Large intestine (tissue), 12 donors: ENCODE data around the gene PRPF4. TPM values are rescaled to one million over a fixed set of nuclear protein-coding genes. Genes with fewer than 3 reads are reported as not detected.
A peak's percentile ranks its signal among the peaks of the same experiment; 100 is the strongest.
"Not testable (repeated sequence)": the region's sequence is repeated elsewhere in the genome, so short reads cannot be mapped to it uniquely, and the experiment has no call there.

ENCODE experiments used
- DNase-seq, 2 donors: peaks; one replicate each; pipeline versions ENCODE4 v3.0.0 to v3.0.0-alpha.2; 2013
- H3K27ac ChIP-seq: one replicate; pipeline ENCODE4 v1.5.1; 2013; ENCODE audit warnings: low read length
- H3K27me3 ChIP-seq: 2 replicates; pipeline ENCODE4 v1.6.1; 2013; ENCODE audit warnings: low read length; ENCODE audit not compliant: control insufficient read depth, insufficient read depth
- H3K36me3 ChIP-seq: 2 replicates; pipeline ENCODE4 v1.6.1; 2013; ENCODE audit warnings: low read length; ENCODE audit not compliant: control insufficient read depth, insufficient read depth
- H3K4me1 ChIP-seq: one replicate; pipeline ENCODE4 v1.6.1; 2013; ENCODE audit warnings: low read length; ENCODE audit not compliant: control insufficient read depth, insufficient read depth
- H3K4me3 ChIP-seq: one replicate; pipeline ENCODE4 v1.5.1; 2013; ENCODE audit warnings: low read length
- H3K9me3 ChIP-seq: one replicate; pipeline ENCODE4 v1.6.1; 2013; ENCODE audit warnings: mild to moderate bottlenecking, low read depth, low read length, moderate library complexity; ENCODE audit not compliant: control insufficient read depth
- WGBS: methylation state at CpG from one replicate; pipeline ENCODE4 v1.1.5; 2013; ENCODE audit warnings: low lambda C conversion rate; ENCODE audit not compliant: insufficient coverage; 5-methylcytosine and 5-hydroxymethylcytosine counted together
- long read RNA-seq, 11 donors: transcript quantifications; one replicate each; lab custom pipeline, GENCODE V29; 2026
- polyA plus RNA-seq: library from polyadenylated mRNA; unstranded; fragments of 120-200 nt; gene quantifications from one replicate; pipeline ENCODE4 v1.2.1, GENCODE V29; 2013

Gene PRPF4
- polyA plus RNA-seq = 22.8 TPM
- long read RNA-seq, donor 1, partial matches to known transcripts = 0 of 2 reads
- long read RNA-seq, donor 1, other reads (novel, unspliced or antisense) = 0 of 2 reads
- long read RNA-seq, donor 2, transcript PRPF4-202 (14 exons, 3,212 nt) = major isoform, 6 of 13 reads
- long read RNA-seq, donor 2, partial matches to known transcripts = 5 of 13 reads
- long read RNA-seq, donor 2, other reads (novel, unspliced or antisense) = 0 of 13 reads
- long read RNA-seq, donor 3 = 0 reads
- long read RNA-seq, donor 4, partial matches to known transcripts = 0 of 2 reads
- long read RNA-seq, donor 4, other reads (novel, unspliced or antisense) = 0 of 2 reads
- long read RNA-seq, donor 5, partial matches to known transcripts = 0 of 2 reads
- long read RNA-seq, donor 5, other reads (novel, unspliced or antisense) = 0 of 2 reads
- long read RNA-seq, donor 6, transcript PRPF4-202 (14 exons, 3,212 nt) = major isoform, 6 of 20 reads
- long read RNA-seq, donor 6, partial matches to known transcripts = 12 of 20 reads
- long read RNA-seq, donor 6, other reads (novel, unspliced or antisense) = 0 of 20 reads
- long read RNA-seq, donor 7, partial matches to known transcripts = 5 of 8 reads
- long read RNA-seq, donor 7, other reads (novel, unspliced or antisense) = 0 of 8 reads
- long read RNA-seq, donor 8, partial matches to known transcripts = 0 of 6 reads
- long read RNA-seq, donor 8, other reads (novel, unspliced or antisense) = 0 of 6 reads
- long read RNA-seq, donor 9, partial matches to known transcripts = 0 of 4 reads
- long read RNA-seq, donor 9, other reads (novel, unspliced or antisense) = 0 of 4 reads
- long read RNA-seq, donor 10, transcript PRPF4-202 (14 exons, 3,212 nt) = major isoform, 8 of 9 reads
- long read RNA-seq, donor 10, partial matches to known transcripts = 0 of 9 reads
- long read RNA-seq, donor 10, other reads (novel, unspliced or antisense) = 0 of 9 reads
- long read RNA-seq, donor 11 = 0 reads

DNA sequence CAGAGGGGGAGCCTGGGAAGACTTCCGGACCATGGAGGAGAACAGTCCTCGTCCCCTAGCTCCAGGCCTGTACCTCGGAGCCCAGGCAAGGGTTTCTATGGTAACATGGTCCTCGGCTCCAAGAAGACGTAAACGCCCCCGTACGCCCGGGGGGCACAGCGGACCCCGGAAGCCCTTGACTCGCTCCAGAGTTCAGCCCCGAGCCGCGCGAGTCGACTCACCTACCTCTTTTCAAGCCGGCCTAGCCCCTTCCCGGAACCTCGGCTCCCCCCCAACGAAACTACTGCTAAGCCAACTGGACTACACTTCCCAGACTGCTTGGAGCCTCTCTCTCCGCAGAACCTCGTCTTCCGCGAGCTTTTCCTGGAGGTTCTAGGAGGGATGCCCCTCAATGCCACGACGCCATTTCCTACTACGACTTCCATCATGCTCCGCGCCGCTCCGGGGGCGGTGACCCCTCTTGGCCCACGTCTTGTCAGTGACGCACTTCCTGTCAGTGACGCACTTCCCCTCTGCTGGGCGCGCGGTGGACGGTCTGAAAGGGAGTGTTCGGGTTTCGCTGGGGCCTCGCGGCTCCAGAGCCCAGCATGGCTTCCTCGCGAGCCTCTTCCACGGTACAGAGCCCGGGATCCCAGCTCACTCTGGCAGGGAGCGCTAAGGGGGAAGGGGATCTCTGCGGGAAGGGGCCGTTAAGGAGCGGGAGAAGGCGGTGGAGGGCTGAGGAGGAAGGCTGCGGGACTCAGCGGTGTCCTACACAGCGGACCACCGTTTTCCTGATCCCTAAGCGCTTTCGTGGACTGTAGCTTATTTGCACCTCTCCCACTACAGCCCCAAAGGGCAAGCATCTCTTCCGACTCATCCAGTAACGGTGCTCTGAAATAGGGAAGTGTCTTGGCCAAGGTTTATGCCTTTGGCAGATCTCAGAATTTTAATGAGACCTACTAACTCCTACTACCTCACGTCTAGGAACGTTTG lies at the start of gene PRPF4, which contains the start of gene CDC26:
PRPF4 (plus strand) TSS at position 502 of the 975 bp plus-strand sequence; CDS start at position 588, 86 bp downstream.
CDC26 (minus strand) TSS at position 416 of the 975 bp plus-strand sequence. CDS start 3,065 bp downstream, outside the sequence.
- Histone ChIP-seq H3K4me1 (peaks cover 13% of the 10 kb centered on the region), H3K36me3 (peaks cover 39% of the 10 kb centered on the region), H3K27ac (peak within 1 kb of the TSS; percentile 95), H3K27me3 (no peaks in the 10 kb centered on the region), H3K9me3 (no peaks in the 10 kb centered on the region), H3K4me3 (peak within 1 kb of the TSS; percentile 86)
- no CpG with 5 or more reads among the region's 63 CpGs for WGBS
- peak; percentile 98 to 99 for DNase-seq

DNA sequence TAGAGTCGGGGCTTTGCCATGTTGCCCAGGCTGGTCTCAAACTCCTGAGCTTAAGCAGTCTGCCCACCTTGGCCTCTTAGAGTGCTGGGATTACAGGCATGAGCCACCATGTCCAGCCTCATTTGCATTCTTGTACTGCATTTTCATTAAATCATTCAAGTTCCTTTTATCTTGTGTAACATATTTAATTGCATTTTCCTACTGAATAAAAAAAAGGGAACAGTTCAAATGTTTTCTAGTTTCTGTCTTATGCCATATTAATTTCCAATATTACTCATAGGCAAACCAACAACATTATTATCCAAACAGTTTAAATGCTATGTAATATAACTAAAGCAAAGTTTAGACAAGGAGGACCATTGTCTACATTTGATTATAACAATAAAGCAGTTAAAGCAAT lies 48.0 kb upstream of the PRPF4 start:
- peaks cover 8% of the 10 kb centered on the region for H3K4me1 ChIP-seq
- no peaks in the 10 kb centered on the region for H3K27me3 ChIP-seq
- H3K27ac ChIP-seq = peak overlapping the region; percentile 47
- H3K4me3 ChIP-seq = no peak overlapping the region
- no CpG with 5 or more reads among the region's 1 CpG for WGBS
- DNase-seq = no peak
- H3K36me3 ChIP-seq = peaks cover 5% of the 10 kb centered on the region
- H3K9me3 ChIP-seq = no peaks in the 10 kb centered on the region

DNA sequence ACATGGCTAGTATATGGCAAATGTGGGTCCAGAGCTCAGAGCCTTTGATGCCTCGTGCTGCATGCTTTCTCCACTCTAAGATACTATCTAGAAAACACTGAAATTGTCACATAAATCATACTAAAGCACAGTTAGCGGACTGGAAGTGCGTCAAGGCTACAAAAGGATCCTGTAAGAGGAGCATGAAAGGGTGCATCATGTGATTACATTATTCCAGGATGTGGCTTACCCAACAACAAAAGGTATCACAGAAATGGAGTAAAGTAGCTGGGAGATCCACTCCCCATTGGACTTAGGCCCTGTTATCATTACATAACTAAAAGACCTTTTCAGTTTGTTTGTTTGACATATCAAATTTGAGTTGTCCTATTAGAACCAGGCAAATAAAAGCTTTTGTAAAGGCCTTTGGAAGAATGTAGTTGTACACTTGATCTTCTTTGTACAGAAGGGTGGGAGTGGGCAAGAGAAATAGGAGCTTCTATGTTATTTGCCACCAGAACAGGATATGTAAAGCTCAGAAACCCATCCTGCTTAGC lies 47.3 kb upstream of the PRPF4 start:
- H3K4me3 ChIP-seq = no peak overlapping the region
- WGBS = 47% methylated on average over 2 of the region's 3 CpGs
- peaks cover 6% of the 10 kb centered on the region for H3K4me1 ChIP-seq
- H3K27me3 ChIP-seq = no peaks in the 10 kb centered on the region
- H3K27ac ChIP-seq = peak overlapping the region; percentile 47
- peaks cover 5% of the 10 kb centered on the region for H3K36me3 ChIP-seq
- H3K9me3 ChIP-seq = no peaks in the 10 kb centered on the region
- DNase-seq = peak; percentile 49 to 80

DNA sequence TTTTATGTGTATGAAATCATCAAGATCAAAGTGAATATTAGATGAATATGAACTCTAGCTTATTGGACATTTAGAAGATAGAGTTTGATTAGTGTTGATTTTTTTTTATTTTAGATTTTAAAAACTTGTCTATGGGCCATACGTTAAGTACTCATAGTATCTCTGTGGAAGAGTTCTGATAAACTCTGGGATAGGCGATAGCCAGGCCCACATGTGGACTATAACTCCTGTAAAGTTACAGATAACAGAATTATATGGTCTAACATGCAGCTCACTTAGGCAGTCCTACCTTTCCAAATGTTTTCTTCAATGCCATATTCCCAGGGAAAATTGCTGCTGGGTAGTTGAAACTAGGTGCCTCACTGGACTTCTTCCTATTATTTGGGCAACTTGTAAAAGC lies 43.8 kb upstream of the PRPF4 start:
- peaks cover 3% of the 10 kb centered on the region for H3K4me1 ChIP-seq
- H3K9me3 ChIP-seq = no peaks in the 10 kb centered on the region
- no peak overlapping the region for H3K27ac ChIP-seq

DNA sequence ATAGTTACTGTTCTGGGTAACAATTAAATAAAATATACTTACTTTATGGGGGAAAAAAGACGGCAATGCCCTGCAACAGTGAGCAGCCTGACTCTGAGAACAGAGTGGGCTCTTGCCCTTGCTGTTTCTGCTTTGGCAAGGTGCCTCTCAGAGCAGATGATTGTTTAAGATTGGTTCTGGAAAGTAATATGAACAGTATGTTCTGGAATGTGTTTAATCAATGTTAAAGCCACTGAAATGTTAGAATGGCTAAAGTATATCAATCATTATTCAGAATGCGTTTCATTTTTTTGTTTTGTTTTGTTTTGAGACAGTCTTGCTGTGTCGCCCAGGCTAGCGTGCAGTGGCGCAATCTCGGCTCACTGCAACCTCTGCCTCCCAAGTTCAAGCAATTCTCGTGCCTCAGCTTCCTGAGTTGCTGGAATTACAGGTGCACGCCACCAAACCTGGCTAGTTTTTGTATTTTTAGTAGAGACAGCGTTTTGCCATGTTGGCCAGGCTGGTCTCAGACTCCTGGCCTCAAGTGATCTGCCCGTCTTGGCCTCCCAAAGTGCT lies 39.7 kb upstream of the PRPF4 start:
- not testable (repeated sequence) for DNase-seq, H3K27ac ChIP-seq, H3K4me1 ChIP-seq, H3K36me3 ChIP-seq, H3K4me3 ChIP-seq, H3K27me3 ChIP-seq, H3K9me3 ChIP-seq
- 94% methylated on average over 3 of the region's 10 CpGs for WGBS

More for the DNA sequence above, 43.8 kb upstream of the PRPF4 start:
- Histone ChIP-seq H3K36me3 (peaks cover 2% of the 10 kb centered on the region), H3K4me3 (no peak overlapping the region), H3K27me3 (no peaks in the 10 kb centered on the region)
- 43% methylated on average over 1 of the region's 2 CpGs for WGBS
- no peak for DNase-seq

DNA sequence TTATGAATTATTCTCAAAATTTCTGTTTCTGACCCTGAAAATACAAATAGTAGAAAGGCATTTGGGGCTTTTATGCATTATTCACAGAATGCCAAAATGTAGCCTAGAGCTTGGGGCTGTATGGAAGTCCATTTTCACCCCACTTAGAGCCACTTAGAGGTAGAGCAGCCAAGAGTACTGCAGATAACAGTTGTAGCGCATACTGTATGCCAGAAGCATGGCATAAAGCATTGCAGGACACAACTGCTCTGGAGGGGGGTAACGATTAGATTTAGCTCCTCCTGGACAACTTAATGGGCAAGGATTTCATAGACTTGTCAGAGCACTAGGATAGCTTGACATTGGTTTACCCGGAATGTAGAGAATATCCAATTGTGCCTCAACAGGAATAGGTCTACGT lies 38.4 kb upstream of the PRPF4 start:
- H3K4me1 ChIP-seq = no peaks in the 10 kb centered on the region
- WGBS = 93% methylated on average over 3 of the region's 4 CpGs
- DNase-seq = no peak
- no peaks in the 10 kb centered on the region for H3K27me3 ChIP-seq
- H3K9me3 ChIP-seq = no peaks in the 10 kb centered on the region
- H3K27ac ChIP-seq = no peak overlapping the region
- H3K36me3 ChIP-seq = no peaks in the 10 kb centered on the region
- H3K4me3 ChIP-seq = no peak overlapping the region

DNA sequence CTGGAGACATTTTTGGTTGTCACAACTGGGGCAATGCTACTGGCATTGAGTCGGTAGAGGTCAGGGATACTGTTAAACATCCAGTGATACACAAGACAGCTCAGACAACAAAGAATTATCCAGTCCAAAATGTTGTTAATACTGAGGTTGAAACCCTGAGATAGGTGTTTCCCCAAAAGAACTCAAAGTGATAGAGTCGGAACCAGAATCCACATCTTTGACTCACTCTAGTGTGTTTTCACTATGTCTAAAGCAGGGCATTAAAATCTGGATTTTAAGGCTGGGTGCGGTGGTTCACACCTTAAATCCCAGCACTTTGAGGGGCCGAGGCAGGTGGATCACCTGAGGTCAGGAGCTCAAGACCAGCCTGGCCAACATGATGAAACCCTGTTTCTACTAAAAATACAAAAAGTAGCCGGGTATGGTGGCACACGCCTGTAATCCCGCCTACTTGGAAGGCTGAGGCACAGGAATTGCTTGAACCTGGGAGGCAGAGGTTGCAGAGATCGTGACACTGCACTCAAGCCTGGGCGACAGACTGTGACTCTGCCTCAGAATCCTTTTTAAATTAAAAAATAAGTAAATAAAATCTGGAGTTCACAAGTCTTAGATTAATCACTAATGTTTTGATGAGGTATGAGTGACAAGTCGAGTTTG lies 37.1 kb upstream of the PRPF4 start:
- H3K27ac ChIP-seq = no peak overlapping the region
- no peaks in the 10 kb centered on the region for H3K9me3 ChIP-seq
- H3K4me1 ChIP-seq = no peaks in the 10 kb centered on the region
- H3K27me3 ChIP-seq = no peaks in the 10 kb centered on the region
- no peak overlapping the region for H3K4me3 ChIP-seq
- no peaks in the 10 kb centered on the region for H3K36me3 ChIP-seq
- 90% methylated on average over 2 of the region's 10 CpGs for WGBS
- no peak for DNase-seq

DNA sequence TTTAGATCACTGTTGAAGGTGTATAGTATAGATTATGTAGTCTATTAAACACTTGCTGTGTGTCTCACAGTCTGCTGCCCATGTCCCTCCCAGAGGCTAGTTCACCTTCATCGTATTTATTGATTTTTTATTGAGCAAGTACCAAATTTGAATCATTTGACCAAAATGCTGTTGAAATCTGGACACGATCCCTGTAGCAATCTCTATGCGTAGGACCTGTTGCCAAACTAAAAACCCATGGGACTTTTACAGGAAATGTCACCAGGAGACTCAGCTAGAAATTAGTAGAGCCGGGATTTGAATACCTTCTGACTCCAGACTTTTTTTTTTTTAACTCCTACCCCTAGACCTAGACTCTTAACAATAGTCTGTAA lies 36.6 kb upstream of the PRPF4 start:
- no peak overlapping the region for H3K27ac ChIP-seq
- 100% methylated on average over 1 of the region's 4 CpGs for WGBS

DNA sequence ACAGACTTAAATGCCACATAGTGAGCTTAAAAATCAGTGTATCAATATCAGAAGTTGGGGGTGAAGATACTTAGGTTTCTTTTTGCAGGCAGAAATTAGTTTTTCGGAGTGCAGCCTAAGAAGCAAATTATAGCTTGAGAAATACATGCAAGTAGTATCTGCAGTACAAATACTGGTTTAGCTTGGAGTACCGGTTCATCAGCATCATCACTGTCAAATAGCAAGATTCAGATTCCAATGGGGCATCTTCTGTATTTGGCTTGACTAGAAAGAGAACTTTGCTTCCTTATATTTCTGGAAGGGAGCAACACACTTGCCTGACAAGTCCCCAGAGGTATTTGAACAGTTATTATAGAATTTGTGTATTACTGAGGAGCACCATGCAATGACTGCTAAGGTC lies 34.3 kb upstream of the PRPF4 start:
- Histone ChIP-seq H3K4me1 (no peaks in the 10 kb centered on the region), H3K4me3 (no peak overlapping the region), H3K27ac (no peak overlapping the region), H3K9me3 (no peaks in the 10 kb centered on the region), H3K27me3 (no peaks in the 10 kb centered on the region), H3K36me3 (no peaks in the 10 kb centered on the region)
- DNase-seq = no peak
- no CpG with 5 or more reads among the region's 2 CpGs for WGBS

More for the DNA sequence above, 36.6 kb upstream of the PRPF4 start:
- Histone ChIP-seq H3K4me3 (no peak overlapping the region), H3K27me3 (no peaks in the 10 kb centered on the region), H3K9me3 (no peaks in the 10 kb centered on the region), H3K4me1 (no peaks in the 10 kb centered on the region), H3K36me3 (no peaks in the 10 kb centered on the region)
- DNase-seq = no peak
